ENCODE measurements around the gene ITPR1.

Gene ITPR1

DNA sequence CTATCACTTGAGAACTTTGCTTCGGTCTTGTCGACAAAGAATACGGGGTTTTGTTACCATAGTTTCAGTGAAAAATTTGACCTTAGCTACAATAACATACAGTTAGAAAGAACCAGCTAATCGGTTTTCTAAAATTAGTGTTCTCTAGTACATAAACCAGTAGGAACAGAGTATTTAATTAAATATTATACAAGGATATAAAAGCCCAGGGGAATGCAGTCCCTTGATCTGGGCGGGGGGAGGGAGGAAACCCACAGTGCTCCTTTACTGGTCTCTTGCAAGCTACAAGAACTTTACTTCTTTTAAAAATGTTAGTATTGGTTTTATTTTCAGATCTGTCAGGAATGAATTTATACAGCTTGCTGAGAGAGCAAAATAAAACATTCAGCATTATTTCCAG, 41.8 kb downstream of the ITPR1 start:
- DNase-seq: no peak

DNA sequence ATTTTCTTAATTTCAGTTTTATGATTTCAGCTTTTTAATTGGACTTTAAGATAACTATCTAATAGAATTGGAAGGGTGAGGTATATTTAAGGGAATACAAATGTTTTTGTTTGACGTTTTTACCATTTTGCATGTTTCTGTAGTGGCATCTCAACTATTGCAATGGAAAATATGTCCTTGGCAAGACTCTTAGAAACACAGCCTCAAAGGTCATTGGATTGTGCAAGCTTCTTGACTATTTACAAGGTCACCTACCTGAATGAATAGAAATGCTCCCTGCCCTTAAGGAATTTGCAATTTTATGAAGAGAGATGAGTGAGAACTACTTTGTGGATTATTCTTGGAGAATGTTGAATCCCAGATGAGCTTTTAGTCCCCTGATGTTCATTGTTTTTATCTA, 43.1 kb downstream of the ITPR1 start:
- DNase-seq: no peak

DNA sequence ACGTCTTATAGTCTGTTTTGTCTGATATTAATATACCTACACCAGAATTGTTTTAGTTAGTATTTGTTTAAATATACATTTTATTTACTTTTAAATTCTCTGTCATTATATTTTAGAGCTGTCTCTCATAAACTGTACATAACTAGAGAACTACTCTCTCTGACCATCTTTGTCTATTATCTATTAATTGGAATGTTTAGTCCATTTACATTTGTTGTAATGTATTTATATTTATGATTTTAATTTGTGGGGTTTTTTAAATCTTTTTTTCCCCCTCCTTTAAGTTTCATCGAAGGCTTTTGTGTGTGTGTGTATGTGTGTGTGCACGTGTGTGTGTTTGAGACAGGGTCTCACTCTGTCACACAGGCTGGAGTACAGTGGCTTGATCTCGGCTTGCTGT, 47.1 kb downstream of the ITPR1 start:
- DNase-seq: no peak

DNA sequence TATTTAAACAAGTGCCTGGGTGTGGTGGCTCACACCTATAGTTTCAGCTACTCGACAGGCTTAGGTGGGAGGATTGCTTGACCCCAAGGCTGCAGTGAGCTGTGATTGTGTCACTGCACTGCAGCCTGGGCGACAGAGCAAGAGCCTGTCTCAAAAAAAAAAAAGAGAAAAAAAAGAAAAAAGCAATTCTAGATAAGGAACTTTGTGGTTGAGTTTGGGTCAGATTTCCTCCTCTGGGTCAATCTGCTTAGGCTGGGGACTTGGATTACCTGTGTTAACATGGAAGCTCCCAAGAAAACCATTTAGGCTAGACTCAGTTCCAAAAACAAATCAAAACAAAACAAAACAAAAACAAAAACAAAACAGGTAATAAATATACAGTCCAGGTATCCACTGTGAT, 50.0 kb downstream of the ITPR1 start:
- no peak for DNase-seq

DNA sequence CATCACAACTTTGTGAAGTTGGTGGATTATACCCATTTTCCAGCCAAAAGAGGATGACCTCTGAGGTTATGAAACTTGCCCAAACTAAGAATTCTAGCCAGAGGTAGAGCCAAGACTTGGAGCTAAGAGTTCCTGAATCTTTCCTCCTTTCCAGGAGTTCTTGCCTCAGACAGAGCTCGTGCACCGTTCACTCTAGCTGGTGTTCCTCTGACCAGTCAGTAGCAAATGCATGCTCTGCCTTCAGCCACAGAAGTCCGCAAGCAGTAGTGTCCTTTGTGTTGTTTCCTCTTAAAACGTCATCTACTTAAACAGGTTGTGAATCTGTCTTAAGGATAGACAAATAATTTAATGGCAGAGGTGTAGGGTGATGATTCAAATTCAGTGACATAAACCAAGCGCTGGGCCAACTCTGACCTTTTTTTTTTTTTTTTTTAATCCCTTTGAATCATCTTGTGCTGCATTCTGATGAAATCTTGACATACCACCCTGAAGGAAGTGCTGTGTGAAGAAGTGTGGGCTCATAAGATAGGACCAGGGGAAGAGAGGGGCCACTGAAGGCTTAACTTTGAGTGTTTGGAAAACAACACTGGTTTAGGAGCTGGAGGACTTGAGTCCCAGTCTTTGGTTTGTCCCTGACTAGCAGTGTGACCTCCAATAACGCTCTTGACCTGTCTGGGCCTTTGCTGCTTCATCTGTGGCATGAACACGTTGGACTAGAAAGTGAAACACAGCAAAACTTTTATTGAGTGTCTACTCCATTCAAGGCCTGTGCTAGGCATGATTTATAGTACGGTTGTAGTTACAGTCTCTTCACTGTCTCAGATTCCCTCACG, 53.4 kb downstream of the ITPR1 start:
- no peak for DNase-seq

DNA sequence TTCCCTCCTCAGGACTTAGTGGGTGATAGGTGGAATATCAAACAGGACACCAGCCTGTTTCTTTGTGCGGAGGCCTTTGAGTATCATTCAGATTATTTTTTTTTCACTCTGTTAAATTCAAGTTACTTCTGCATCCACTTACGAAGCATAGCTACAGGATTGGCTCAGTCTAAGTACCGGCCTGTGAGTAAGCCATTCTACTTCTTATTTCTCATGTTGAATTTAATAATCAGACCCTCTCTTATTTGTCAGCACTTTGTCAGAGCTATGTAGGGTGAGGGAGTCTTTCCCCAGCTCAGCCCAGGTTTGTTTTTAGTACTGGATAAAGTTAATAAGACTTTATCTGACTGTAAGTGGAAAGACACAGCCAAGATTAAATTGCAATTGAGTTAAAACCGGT, 54.7 kb downstream of the ITPR1 start:
- no peak for DNase-seq

DNA sequence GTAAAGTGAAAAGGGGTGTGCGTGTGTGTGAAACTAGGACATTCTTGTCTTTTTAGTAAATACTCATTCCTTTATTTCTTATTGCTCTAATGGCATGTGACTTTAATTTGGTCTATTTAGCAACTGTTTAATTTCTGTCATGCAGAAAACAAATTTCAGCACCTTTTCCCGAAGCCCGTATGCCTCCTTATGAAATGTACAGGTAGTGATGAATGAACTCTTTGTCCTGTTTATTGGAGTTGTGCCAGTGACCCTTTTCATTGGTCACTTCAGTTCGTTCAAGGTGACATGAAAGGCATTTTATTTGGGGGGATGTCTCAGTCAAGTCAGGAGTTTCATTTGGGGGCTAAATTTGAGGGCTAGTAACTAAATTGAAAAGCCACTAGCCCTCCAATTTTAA, 55.2 kb downstream of the ITPR1 start:
- no peak for DNase-seq

DNA sequence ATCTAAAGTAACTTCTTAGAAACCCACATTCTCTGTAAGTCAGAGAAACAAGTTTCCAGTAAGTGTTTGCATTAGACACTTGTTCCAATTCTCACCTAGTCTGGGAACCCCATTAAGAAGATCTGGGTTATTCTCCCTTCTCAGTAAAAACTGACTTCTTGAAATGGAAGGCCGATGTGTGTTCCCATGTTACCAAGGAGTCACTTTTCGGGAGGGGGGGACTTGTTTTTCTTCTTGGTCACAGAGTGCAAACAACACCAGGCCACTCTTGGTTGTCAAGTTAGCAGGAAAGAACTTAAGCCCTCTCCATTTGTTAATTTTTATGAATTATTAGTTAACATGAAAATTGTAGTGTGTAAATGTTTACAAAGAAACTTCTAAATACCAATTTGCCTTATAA, 55.6 kb downstream of the ITPR1 start:
- no peak for DNase-seq

DNA sequence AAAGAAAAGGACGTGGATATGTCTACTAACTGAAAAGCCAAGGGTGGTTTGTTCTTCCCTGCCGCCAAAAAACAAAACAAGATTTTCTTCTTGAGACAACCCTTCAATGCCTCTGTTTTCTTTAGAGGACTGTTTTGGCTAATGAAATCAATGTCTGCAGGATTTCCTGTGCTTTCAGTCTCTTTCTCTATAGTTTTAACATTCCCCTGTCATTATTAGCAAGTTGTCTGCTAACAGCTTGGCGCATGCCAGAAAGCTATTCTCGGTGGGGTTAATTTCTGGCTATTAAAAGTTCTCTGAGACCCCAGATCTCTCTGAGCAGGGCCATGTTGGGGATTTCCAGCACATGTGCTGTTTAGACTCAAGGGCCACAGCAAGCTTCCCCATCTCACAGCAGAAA, 56.7 kb downstream of the ITPR1 start:
- no peak for DNase-seq

DNA sequence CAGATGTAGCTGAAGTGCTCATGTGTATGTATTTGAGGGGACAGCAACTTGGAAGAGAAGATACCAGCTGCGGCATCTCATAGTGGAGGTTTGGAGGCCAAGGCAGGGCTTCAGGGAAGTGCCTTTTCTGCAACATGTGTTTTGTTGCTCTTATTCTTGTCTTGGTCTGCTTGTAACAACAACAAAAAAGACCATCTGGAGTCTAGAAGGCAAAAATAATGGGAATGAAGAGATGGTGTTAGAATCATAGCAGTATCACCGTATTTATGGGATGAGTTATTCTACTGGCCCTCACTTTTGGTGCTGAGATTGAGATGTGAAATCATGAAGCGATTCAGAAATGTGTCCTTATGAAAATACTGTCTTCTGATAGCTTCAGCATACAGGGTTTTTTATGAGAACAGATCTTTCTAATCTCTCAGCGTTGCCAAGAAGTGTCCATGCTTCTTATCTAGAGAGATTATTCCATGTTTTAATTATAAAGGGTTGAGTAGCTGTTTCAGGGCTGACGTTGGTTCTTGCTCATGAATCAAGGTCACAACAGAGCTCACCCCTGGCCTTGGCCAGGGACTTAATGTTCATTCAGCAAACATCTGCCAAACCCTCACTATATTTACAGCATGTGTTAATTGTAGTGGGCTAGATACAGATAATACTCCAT, 58.0 kb downstream of the ITPR1 start:
- DNase-seq: no peak

DNA sequence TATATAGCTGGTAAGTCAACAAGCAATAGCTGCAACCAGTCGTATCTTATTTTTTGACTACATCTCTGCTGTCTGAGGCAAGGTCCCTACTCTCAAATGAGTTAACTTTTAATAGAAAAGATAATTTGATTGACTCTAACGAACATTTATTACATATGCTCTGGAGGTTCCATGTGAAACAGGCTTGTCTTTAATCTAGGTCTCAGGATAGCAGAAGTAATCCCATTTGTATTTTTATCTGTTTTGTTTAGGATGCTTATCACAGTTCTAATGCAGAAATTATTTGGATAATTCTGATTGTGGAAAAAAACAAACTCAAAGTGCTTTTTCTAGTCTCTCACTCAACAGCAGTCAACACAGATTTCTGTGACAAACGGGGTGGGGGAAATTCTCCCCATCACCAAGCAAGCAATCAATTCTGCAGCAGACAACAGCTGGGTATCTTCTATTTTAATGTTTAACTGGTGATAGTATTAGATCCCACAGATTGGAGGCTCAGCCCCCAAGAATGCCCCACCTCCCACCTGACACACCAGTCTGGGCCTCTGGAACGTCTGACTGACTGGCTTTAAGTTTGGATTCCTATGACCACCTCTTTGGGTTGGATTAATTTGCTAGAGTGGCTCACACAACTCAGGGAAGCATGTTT, 58.8 kb downstream of the ITPR1 start:
- no peak for DNase-seq

DNA sequence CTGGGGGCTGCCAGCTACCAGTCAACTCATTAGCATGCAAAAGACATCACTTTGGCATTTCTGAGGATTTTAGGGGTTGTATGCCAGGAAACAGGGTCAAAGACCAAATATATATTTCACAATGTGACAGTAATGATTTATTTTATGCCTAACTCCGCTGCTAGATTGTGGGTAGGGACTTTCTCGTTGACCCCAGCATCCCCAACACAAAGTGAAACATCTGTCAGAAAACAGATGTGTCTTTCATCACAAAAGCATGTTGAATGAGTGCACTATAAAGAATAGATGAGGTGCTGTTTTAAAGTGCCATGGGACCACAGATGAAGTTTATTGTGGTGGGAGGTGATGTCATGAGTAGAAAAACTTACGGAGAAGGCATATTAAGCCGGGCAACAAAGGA, 59.7 kb downstream of the ITPR1 start:
- no peak for DNase-seq

DNA sequence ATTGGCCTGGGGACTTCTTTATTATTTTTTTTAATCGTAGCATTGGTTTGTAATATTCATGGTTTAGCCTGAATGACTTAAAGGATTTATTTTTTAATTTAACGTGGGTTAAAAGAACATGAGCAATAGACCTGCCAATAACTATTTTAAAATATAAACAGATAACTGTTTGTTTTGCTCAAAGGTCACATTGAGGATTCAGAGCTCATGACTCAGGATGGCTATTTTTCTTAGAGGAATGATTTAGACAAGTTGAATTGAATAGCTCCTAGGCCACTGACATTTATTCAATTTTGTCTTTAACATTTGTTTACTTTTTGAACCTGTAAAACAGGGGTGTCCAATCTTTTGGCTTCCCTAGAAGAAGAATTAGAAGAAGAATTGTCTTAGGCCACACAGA, 68.5 kb downstream of the ITPR1 start:
- no peak for DNase-seq

DNA sequence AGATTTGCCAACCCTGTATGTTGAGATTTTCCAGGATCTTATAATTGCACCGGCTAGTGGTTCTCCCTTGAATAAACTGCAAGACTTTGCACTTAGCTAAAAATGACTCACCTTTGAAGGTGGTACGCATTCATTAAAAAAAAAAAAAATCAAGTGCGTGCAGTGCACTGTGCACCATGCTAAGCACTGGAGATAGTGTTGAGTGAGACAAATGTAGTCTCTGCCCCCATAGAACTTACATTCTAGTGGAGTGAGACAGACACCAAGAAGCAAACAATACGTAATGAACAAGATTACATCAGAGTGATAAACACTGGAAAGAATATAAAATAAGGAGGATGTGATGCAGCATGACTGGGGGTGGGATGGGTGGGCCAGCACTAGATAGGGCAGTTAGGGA, 69.4 kb downstream of the ITPR1 start:
- DNase-seq: no peak

DNA sequence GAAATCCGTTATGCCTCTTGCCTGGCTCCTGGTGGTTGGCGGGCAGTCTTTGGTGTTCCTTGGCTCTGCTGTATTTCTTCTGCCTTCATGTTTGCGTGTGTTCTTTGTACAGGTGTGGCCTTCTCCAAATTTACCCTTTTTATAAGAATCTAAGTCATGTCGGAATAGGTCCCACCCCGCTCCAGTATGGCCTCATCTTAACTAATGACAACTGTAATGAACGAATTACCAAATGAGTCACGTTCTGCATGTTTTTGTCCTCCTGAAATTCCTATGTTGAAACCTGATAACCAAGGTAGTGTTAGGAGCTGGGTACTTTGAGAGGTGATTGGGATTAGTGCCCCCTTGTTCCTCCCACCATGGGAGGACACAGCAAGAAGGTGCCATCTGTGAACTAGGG, 71.1 kb downstream of the ITPR1 start:
- no peak for DNase-seq

DNA sequence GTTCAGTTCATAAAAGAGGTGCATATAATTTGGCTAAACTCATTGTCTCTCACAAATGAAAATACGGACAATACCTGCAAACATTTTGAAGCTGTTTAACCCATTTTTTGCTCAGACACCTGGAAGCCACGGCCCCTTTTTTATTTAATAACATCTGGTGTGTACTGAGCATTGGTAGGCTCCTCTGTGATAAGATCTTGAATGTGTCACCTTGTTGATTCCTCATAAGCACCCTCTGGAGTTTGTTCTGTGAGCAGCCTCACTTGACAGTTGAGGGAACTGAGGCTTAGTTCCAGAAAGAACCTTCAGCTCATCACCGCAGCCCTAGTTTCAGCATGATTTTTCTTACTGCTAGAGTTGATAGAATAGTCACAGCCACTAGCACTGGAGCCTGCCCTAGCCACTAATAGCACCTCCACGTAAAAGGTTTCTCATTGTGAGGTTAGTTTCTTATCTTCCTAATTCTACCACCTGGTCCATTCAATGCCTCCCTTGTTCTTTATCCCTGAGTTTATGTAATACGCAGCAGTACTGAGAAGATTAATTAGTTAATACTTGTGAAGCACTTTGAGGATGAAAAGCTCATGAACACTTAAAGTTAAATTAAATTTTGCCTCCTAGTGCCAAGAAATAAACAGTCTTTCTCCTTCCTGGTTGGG, 71.9 kb downstream of the ITPR1 start:
- no peak for DNase-seq

DNA sequence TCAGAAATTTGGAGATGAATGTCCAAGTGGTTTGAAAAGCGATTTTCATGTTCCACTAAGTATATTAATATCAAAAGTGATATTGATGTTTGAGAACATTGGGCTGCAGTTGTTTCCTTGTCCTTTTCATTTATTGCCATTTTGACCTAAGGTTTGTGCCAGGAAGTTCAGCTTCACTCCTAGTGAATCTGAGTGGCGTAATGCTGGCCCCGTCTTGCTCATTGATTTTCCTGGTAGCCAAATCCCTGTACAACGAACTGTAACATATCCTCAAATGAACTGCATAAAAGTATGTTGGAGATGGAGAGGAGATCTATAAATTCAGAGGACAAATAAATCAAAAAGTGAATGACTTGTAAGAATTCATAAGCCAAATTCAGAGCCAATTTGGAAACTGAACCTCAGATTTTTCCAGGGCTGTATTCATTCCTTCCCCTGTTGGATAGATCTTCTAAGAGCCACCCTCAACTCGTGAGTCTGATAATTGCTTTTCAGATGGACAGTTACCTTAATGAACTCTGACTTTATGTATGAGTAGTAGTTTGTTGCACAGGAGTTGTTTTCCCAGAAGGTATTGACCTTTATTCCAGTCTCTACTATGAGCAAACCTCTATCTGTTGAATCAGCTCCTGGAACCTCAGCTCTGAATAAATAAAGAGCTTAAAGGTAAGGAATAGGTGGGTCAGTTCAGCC, 72.8 kb downstream of the ITPR1 start:
- no peak for DNase-seq

DNA sequence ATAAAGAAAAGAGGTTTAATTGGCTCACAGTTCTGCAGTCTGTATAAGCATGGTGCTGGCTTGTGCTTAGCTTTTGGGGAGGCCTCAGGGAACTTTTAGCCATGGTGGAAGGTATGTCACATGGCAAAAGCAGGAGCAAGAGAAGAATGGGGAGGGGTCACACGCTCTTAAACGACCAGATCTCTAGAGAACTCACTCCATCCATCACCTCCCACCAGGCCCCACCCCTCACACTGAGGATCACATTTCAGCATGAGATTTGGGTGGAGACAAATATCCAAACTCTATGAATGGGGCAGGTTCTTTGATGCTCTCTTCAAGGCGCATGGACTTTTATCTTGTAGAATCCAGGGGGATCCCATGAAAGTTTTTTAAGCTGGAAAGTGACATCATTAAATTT, 75.7 kb downstream of the ITPR1 start:
- no peak for DNase-seq

DNA sequence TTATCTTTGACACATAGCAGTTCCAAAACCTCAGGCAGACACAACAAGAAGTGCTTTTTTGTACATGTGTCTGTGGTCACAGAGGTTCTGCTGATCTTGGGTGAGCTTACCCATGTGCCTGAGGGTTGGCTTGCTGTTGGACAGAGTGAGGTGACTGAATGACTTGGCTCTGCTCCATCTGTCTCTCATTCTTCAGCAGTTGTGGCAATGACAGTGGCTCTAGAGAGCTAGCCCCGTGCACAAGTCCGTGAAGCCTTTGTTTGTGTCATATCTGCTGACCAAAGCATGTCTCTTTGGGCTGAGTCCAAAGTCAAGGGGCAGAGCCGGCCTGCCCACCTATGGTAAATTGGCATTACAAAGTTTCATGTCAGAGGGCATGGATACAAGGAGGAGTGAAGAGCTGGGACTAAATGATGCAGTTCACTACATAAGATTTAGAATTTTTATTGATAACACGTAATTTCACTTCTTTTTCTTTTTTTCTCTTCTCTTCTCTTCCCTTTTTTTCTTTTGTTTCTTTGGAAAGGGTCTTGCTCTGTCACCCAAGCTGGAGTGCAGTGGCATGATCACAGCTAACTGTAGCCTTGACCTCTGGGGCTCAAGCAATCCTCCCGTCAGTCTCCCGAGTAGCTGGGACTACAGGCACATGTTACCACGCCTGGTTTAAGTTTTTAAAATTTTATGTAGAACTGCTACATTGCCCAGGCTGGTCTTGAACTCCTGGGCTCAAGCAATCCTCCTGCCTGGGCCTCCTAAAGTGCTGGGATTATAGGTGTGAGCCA, 77.9 kb downstream of the ITPR1 start:
- peak; percentile 72 for DNase-seq

DNA sequence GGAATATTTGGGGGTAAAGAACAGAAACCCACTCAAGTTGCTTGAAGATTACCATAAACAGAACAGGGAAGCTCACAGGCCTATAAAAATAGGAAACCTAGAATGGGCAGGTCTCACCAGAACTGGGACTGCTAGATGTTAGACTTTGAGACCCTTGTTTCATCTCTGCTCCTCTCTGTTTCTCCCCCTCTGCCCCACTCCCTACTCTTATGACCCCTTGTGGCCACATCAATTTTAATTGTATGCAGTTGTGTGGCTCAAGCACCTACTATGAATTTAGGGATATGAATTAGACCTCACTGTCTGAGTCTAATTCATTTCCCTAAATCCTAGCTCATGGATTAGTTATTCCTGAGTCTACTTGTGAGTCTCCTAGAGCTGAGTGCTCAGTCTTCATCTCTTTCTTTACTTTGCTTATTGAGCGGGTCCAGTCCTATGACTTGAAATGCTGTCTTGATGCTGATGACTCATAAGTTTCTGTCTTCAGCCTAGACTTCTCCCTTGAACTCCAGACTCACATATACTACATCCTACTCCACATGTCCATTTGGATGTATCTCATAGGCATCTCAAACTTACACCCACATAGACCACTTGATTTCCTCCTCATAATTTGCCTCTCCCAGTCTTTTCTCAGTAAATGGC, 78.7 kb downstream of the ITPR1 start:
- no peak for DNase-seq

DNA sequence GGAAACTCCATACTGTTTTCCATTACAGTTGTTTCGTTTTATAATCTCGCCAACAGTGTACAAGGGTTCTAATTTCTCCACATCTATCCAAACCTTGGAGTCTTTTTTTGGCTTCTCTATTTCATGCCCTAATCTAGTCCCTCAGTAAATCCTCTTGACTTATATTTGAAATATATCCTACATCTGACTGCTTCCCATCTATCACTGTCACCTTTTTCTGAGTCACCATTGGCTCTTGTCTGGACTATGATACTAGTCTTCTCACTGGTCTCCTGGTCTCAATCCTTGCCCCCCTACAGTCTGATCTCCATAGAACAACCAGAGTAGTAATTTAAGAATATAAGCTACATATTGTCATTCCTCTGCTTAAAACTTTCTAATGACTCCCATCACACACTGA, 80.0 kb downstream of the ITPR1 start:
- DNase-seq: no peak
